RWPE2 (cell line): ENCODE measurements around the gene ILDR1.
"Not testable (repeated sequence)": the region's sequence is repeated elsewhere in the genome, so short reads cannot be mapped to it uniquely, and the experiment has no call there.

Experiments used
- ATAC-seq: fragments of 200-7000 bp; cut with Tn5 transposase; 3 replicates; pipeline ENCODE4 v1.9.1; 2021; ENCODE audit warnings: low read depth
- DNase-seq: peaks from one replicate; pipeline ENCODE4 v3.0.0-alpha.2; 2020; ENCODE audit warnings: low spot score
- H3K27ac ChIP-seq: fragments of 450-650 bp; 2 replicates; pipeline ENCODE4 v1.5.1; 2017; ENCODE audit warnings: mild to moderate bottlenecking; ENCODE audit not compliant: poor library complexity, severe bottlenecking
- H3K27me3 ChIP-seq: fragments of 250-450 bp; sonication (Bioruptor Pico); 2 replicates; pipeline ENCODE4 v1.5.1; 2021; ENCODE audit warnings: mild to moderate bottlenecking, moderate library complexity; ENCODE audit not compliant: insufficient read depth, poor library complexity, severe bottlenecking
- H3K36me3 ChIP-seq: fragments of 250-450 bp; sonication (Bioruptor Pico); 2 replicates; pipeline ENCODE4 v1.5.1; 2020; ENCODE audit warnings: low read depth, mild to moderate bottlenecking, moderate library complexity
- H3K4me1 ChIP-seq: fragments of 250-450 bp; sonication (Bioruptor Pico); 2 replicates; pipeline ENCODE4 v1.5.1; 2021; ENCODE audit warnings: mild to moderate bottlenecking, moderate library complexity; ENCODE audit not compliant: insufficient read depth, poor library complexity, severe bottlenecking
- H3K4me3 ChIP-seq: fragments of 250-450 bp; sonication (Bioruptor Pico); 2 replicates; pipeline ENCODE4 v1.5.1; 2021; ENCODE audit warnings: mild to moderate bottlenecking, moderate library complexity; ENCODE audit not compliant: severe bottlenecking
- H3K9me3 ChIP-seq: fragments of 250-450 bp; sonication (Bioruptor Pico); 2 replicates; pipeline ENCODE4 v1.5.1; 2021; ENCODE audit warnings: mild to moderate bottlenecking, moderate library complexity; ENCODE audit not compliant: severe bottlenecking
- TF ChIP-seq, protein P1 (sequence below): fragments of 450-650 bp; IDR thresholded peaks from one replicate; pipeline ENCODE4 v1.5.1; 2017; ENCODE audit warnings: mild to moderate bottlenecking, moderate library complexity; ENCODE audit not compliant: poor library complexity, severe bottlenecking

The ILDR1 gene

DNA sequence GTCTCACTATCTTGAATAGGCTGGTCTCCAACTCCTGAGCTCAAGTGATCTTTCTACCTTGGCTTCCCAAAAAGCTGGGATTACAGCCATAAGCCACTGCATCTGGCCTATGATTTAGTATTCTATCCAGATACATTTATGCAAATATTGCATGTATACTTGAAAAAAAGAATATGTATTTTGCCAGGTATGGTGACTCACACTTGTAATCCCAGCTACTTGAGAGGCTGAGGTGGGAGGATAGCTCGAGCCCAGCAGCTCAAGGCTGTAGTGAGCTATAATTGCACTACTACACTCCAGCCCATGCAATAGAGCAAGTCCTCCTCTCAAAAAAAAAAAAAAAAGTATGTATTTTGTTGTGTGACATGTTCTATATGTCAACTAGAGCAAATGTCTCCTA lies 73.4 kb downstream of the ILDR1 start:
- no peak for DNase-seq
- H3K4me3 ChIP-seq, result no peak overlapping the region
- TF ChIP-seq, protein P1, sequence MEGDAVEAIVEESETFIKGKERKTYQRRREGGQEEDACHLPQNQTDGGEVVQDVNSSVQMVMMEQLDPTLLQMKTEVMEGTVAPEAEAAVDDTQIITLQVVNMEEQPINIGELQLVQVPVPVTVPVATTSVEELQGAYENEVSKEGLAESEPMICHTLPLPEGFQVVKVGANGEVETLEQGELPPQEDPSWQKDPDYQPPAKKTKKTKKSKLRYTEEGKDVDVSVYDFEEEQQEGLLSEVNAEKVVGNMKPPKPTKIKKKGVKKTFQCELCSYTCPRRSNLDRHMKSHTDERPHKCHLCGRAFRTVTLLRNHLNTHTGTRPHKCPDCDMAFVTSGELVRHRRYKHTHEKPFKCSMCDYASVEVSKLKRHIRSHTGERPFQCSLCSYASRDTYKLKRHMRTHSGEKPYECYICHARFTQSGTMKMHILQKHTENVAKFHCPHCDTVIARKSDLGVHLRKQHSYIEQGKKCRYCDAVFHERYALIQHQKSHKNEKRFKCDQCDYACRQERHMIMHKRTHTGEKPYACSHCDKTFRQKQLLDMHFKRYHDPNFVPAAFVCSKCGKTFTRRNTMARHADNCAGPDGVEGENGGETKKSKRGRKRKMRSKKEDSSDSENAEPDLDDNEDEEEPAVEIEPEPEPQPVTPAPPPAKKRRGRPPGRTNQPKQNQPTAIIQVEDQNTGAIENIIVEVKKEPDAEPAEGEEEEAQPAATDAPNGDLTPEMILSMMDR, result no peak
- H3K36me3 ChIP-seq, result no peaks in the 10 kb centered on the region
- H3K9me3 ChIP-seq, result peaks cover 3% of the 10 kb centered on the region
- ATAC-seq, result no peak
- H3K4me1 ChIP-seq, result no peaks in the 10 kb centered on the region
- H3K27ac ChIP-seq, result no peak overlapping the region
- no peaks in the 10 kb centered on the region for H3K27me3 ChIP-seq

DNA sequence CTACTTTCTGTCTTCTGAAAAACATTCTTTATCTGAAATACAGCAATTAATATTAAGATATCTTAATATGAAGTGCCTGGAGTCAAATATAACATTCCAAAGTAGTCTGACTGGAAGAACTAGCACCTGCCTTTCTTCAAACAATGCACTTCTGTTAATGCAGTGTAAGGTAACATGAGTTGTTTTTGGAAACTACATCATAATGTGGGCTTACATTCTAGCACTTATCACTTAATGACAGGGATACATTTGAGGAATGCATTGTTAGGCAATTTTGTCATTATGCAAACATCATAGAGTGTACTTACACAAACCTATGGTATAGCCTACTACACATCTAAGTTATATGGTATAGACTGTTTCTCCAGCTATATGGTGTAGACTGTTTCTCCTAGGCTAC lies 78.6 kb downstream of the ILDR1 start:
- no peak overlapping the region for H3K4me3 ChIP-seq
- peaks cover 13% of the 10 kb centered on the region for H3K4me1 ChIP-seq
- no peaks in the 10 kb centered on the region for H3K9me3 ChIP-seq
- no peak overlapping the region for H3K27ac ChIP-seq
- DNase-seq (no peak), ATAC-seq (peak; percentile 29; the same call in 1 of the 3 replicates)
- H3K36me3 ChIP-seq, result no peaks in the 10 kb centered on the region
- no peaks in the 10 kb centered on the region for H3K27me3 ChIP-seq
- TF ChIP-seq, protein P1, result no peak

DNA sequence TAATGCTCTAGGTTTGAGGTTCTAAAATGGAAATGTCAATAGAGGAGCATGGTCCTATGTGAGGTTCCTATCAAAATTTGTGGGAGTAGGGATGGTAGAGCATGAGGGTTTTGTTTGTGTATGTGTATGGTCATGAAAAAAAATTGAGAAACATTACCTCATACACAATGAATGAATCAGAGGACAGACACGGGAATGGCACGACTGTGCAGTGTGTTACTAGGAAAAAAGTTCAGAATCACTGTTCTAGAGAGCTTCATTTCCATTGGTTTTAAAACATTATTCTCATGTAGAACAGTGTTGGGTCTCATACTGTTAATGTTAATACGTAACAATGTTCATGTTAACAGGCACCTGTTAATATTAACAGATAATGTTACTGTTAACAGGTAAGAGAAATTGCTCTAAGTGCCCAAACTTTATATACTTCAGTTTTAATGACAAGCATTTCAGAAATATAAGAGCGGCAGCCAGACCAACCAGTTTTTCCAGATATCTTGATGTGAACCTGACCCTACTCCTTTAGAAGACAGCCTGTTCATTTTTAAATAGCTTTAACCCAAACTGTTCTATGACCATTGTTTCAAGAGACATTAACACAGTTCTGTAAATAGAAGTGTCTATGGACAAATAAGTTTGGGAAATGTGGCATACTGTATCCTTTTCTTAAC lies 79.8 kb downstream of the ILDR1 start:
- no peak for DNase-seq
- peak overlapping the region; percentile 19 for H3K27ac ChIP-seq
- TF ChIP-seq, protein P1, result no peak
- H3K36me3 ChIP-seq, result no peaks in the 10 kb centered on the region
- H3K27me3 ChIP-seq, result no peaks in the 10 kb centered on the region
- no peaks in the 10 kb centered on the region for H3K9me3 ChIP-seq
- H3K4me1 ChIP-seq, result peaks cover 13% of the 10 kb centered on the region
- peak; percentile 89 for ATAC-seq
- no peak overlapping the region for H3K4me3 ChIP-seq

DNA sequence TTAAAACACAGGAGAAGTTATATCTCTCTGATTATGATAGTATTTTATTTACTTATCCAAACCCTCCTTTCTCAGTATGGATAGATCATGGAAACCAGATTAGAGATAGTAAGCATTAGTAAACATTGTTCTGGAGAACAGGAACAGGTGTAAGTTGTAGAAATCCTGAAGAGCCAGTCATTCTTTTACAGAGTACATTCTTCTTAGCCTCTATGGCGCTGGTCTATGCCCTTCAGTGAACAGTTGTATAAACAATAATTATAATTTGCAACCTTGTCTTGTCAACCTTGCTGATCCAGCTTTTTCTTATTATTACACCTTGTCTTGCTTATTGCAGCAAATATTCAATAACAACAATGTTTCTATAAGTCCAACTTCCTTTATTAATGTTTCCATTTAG lies 80.5 kb downstream of the ILDR1 start:
- H3K27ac ChIP-seq, result peak overlapping the region; percentile 19
- H3K36me3 ChIP-seq, result no peaks in the 10 kb centered on the region
- H3K27me3 ChIP-seq, result no peaks in the 10 kb centered on the region
- H3K4me1 ChIP-seq, result peaks cover 13% of the 10 kb centered on the region
- TF ChIP-seq, protein P1, result no peak
- DNase-seq (no peak), ATAC-seq (no peak)
- no peaks in the 10 kb centered on the region for H3K9me3 ChIP-seq
- H3K4me3 ChIP-seq, result no peak overlapping the region

DNA sequence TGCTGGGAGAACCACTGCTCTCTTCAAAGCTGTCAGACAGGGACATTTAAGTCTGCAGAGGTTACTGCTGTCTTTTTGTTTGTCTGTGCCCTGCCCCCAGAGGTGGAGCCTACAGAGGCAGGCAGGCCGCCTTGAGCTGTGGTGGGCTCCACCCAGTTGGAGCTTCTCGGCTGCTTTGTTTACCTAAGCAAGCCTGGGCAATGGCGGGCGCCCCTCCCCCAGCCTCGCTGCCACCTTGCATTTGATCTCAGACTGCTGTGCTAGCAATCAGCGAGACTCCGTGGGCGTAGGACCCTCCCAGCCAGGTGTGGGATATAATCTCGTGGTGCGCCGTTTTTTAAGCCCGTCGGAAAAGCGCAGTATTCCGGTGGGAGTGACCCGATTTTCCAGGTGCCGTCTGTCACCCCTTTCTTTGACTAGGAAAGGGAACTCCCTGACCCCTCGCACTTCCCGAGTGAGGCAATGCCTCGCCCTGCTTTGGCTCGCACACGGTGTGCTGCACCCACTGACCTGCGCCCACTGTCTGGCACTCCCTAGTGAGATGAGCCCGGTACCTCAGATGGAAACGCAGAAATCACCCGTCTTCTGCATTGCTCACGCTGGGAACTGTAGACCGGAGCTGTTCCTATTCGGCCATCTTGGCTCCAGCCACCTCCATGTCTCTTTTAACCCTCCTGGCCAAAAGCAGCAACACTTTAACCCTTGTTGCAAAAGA lies 83.7 kb downstream of the ILDR1 start:
- DNase-seq, H3K27ac ChIP-seq, H3K4me3 ChIP-seq, H3K9me3 ChIP-seq, ATAC-seq, H3K36me3 ChIP-seq, H3K27me3 ChIP-seq: not testable (repeated sequence)
- peaks cover 13% of the 10 kb centered on the region for H3K4me1 ChIP-seq
